ENCODE measurements around the gene NFIC. TPM values are rescaled to one million over a fixed set of nuclear protein-coding genes. Genes with fewer than 3 reads are reported as not detected.

The NFIC gene
- total and polyA plus RNA-seq, 10 of the 15 experiments (the other 5 are each of a cell fraction or from before 2014, with no cell fraction given), result 0.71 to 53.5 (median 10.2) TPM

DNA sequence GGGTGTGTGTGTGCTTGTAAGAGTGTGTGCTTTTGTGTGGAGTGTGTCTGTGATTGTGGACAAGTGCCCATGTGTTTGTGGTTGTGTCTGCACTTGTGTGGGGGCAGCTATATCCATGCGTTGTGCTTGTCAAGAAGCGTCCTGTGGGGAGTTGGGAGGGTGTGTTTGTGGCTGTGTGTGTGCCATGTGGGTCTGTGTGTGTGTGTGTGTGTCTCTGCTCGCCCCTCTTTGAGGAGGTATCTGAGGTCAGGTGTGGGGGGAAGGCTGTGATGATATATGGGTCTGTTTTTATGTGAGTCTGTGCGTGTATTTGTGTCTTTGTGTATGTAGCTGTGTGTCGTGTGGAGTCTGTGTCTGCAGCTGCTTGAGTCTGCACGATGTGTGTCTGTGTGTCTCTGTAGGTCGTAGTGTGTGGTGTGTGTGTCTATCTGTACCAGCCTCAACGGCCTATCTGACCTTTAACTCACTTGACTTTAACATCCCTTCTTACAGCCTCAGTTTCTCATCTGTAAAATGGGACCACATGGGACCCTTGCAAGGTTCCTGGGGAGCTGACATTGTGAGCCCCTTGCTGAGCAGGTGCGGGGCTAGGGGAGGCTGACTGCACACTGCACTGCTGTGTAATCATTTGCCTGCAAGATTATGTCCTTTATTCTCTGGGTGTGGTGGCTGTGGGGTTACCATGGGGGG is 4.0 kb upstream of the NFIC start:
- H3K4me1 ChIP-seq (ENCODE audit: control insufficient read depth, insufficient read depth, low read length), result peaks cover 27% of the 10 kb centered on the region
- no peaks in the 10 kb centered on the region for H3K9me3 ChIP-seq (replicated peaks; ENCODE audit: control insufficient read depth, insufficient read depth, low read length)
- H3K27me3 ChIP-seq (replicated peaks in 1 of 2; ENCODE audit: control insufficient read depth in 2 of 2, insufficient read depth in 2 of 2, low read length in 1 of 2), result no peaks in the 10 kb centered on the region
- H3K9ac ChIP-seq (ENCODE audit: control insufficient read depth, insufficient read depth, low read length), result no peak overlapping the region
- BruUV-seq (replicated peaks), result TSS peak; percentile 71
- in situ Hi-C loops (cut with MboI), result loop anchor here (25.0 kb wide), 1 partner anchor 1500 kb away; the partner anchor contains the start of gene KLF16
- DNase-seq (ENCODE audit: low read depth, low spot score) (no peak), FAIRE-seq (no peak), ATAC-seq (no peak)
- SMC1A ChIA-PET (ENCODE audit: uncharacterized antibody, unreplicated experiment), result interaction anchor here (1.7 kb wide), 1 partner anchor 67 kb away, joined by 5 read pairs; no protein-coding TSS in a partner anchor
- TF ChIP-seq NBN (IDR thresholded peaks at IDR 0.05) (peak; percentile 24; the same call in 1 of the 2 replicates), DPF2 (IDR thresholded peaks at IDR 0.05) (no peak)
- no peak overlapping the region for H2AFZ ChIP-seq (ENCODE audit: control insufficient read depth, low read depth, low read length)
- H4K20me1 ChIP-seq (ENCODE audit: control insufficient read depth, insufficient read depth), result no peaks in the 10 kb centered on the region
- no peaks in the 10 kb centered on the region for H3K36me3 ChIP-seq (ENCODE audit: control insufficient read depth in 2 of 2, insufficient read depth in 2 of 2, low read length in 1 of 2)
- H3K4me2 ChIP-seq (ENCODE audit: control insufficient read depth, insufficient read depth), result peak overlapping the region; percentile 75
- CTCF ChIA-PET, result interaction anchor here (1.0 kb wide), 1 partner anchor 67 kb away, joined by 4 read pairs; no protein-coding TSS in a partner anchor
- H3K79me2 ChIP-seq (ENCODE audit: control insufficient read depth, insufficient read depth, low read length), result peaks cover 47% of the 10 kb centered on the region
- no peak overlapping the region for H3K27ac ChIP-seq (ENCODE audit: control insufficient read depth, insufficient read depth)
- RAD21 ChIA-PET (ENCODE audit: unreplicated experiment), result interaction anchor here (1.0 kb wide), 1 partner anchor 67 kb away, joined by 3 read pairs; no protein-coding TSS in a partner anchor
- H3K4me3 ChIP-seq, result peak overlapping the region; percentile 11; the same call in 1 of the 2 replicates
- 27% methylated on average over 9 of the region's 9 CpGs for WGBS (ENCODE audit: insufficient coverage, insufficient replicate concordance, low lambda C conversion rate, missing lambda C conversion rate)
- intact Hi-C loops (cut with micrococcal nuclease; ENCODE audit: unreplicated experiment), result no loop called here
- POLR2A ChIA-PET, result interaction anchor here (0.6 kb wide), 2 partner anchors 1268 to 1962 kb away, joined by 4 read pairs; no protein-coding TSS in a partner anchor

DNA sequence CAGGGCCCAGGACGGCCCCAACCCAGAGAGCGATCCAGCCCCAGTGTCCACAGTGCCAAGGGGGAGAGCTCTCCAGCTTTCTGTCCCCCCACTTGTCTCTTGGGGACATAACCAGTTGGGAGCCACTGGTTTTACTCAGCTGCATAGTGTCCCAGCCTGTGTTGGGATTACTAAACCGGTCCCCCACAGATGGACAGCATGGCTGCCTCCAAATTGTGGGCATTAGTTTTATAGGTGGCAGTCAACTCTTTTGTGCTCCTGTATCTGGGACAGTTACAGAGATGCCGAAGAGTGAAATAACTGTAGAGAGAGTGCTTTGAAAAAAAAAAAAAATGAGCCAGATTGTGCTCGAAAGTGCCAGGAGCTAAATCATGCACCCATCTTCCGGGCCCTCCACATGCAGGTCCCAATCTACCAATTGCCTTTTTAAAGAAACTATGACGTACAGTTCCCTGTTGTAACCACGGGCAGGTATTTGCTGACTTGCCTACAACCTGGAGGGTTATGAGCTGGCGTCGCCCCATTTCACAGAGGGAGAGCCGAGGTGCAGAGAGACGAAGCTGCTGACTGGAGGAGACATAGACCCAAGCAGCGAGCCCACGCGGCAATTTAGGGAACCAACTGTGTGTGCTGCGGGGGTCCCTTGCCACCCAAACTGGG is 2.4 kb upstream of the NFIC start:
- ChIA-PET POLR2A (no interaction called here), SMC1A (ENCODE audit: uncharacterized antibody, unreplicated experiment) (interaction anchor here (1.1 kb wide), 1 partner anchor 12 kb away, joined by 3 read pairs; no protein-coding TSS in a partner anchor), CTCF (no interaction called here), RAD21 (ENCODE audit: unreplicated experiment) (no interaction called here)
- Histone ChIP-seq H3K4me2 (ENCODE audit: control insufficient read depth, insufficient read depth) (no peak overlapping the region), H3K9me3 (replicated peaks; ENCODE audit: control insufficient read depth, insufficient read depth, low read length) (no peaks in the 10 kb centered on the region), H3K79me2 (ENCODE audit: control insufficient read depth, insufficient read depth, low read length) (peaks cover 61% of the 10 kb centered on the region), H3K9ac (ENCODE audit: control insufficient read depth, insufficient read depth, low read length) (no peak overlapping the region), H3K4me1 (ENCODE audit: control insufficient read depth, insufficient read depth, low read length) (peaks cover 27% of the 10 kb centered on the region), H3K27me3 (replicated peaks in 1 of 2; ENCODE audit: control insufficient read depth in 2 of 2, insufficient read depth in 2 of 2, low read length in 1 of 2) (no peaks in the 10 kb centered on the region), H2AFZ (ENCODE audit: control insufficient read depth, low read depth, low read length) (no peak overlapping the region), H3K27ac (ENCODE audit: control insufficient read depth, insufficient read depth) (no peak overlapping the region), H4K20me1 (ENCODE audit: control insufficient read depth, insufficient read depth) (no peaks in the 10 kb centered on the region), H3K4me3 (no peak overlapping the region), H3K36me3 (ENCODE audit: control insufficient read depth in 2 of 2, insufficient read depth in 2 of 2, low read length in 1 of 2) (no peaks in the 10 kb centered on the region)
- 87% methylated on average over 16 of the region's 16 CpGs for WGBS (ENCODE audit: insufficient coverage, insufficient replicate concordance, low lambda C conversion rate, missing lambda C conversion rate)
- ATAC-seq, result no peak
- in situ Hi-C loops (cut with MboI) (loop anchor here (25.0 kb wide), 1 partner anchor 1502 kb away; the partner anchor contains the start of gene KLF16), intact Hi-C loops (cut with micrococcal nuclease; ENCODE audit: unreplicated experiment) (no loop called here)
- no peak for TF ChIP-seq PRDM15 (CRISPR knock-in tag; IDR thresholded peaks at IDR 0.05)
- no peak for TF ChIP-seq NRF1 (conservative IDR thresholded peaks at IDR 0.05; ENCODE audit: low read depth, low read length)
- TF ChIP-seq MEF2B (IDR thresholded peaks at IDR 0.05; ENCODE audit: partially characterized antibody, poor library complexity, severe bottlenecking), result no peak
- TF ChIP-seq CHD2 (IDR thresholded peaks at IDR 0.05; ENCODE audit: borderline replicate concordance, low read depth, low read length), result no peak
- no peak for TF ChIP-seq BACH1 (IDR thresholded peaks at IDR 0.05; ENCODE audit: borderline replicate concordance)
- no peak for TF ChIP-seq YY1 (IDR thresholded peaks at IDR 0.05; ENCODE audit: low read depth, low read length)
- no peak for TF ChIP-seq JUND (IDR thresholded peaks at IDR 0.05; ENCODE audit: low read depth, low read length)
- TF ChIP-seq CREM (IDR thresholded peaks at IDR 0.05; ENCODE audit: low read depth), result no peak
- no peak for TF ChIP-seq FOS (IDR thresholded peaks at IDR 0.05; ENCODE audit: borderline replicate concordance, extremely low read depth, insufficient read length)
- TF ChIP-seq IKZF2 (IDR thresholded peaks at IDR 0.05), result no peak
- no peak for TF ChIP-seq NFXL1 (IDR thresholded peaks at IDR 0.05; ENCODE audit: borderline replicate concordance)
- FAIRE-seq, result no peak
- no peak for DNase-seq (ENCODE audit: low read depth, low spot score)
- BruUV-seq (replicated peaks), result no TSS peak
